Fibroblast of the aortic adventitia (primary cell): ENCODE data around the gene HAPLN1. TPM values are rescaled to one million over a fixed set of nuclear protein-coding genes. Genes with fewer than 3 reads are reported as not detected.

Experiments used
- DNase-seq: peaks from one replicate; pipeline ENCODE4 v3.0.0-alpha.2; 2010; ENCODE audit warnings: low read depth
- H3K4me3 ChIP-seq: 2 replicates; pipeline ENCODE4 v1.5.1; 2011; ENCODE audit warnings: low read depth, mild to moderate bottlenecking, control low read depth, low read length, moderate library complexity
- CTCF ChIP-seq: IDR thresholded peaks from 2 replicates; pipeline ENCODE4 v1.5.1; 2011; ENCODE audit warnings: mild to moderate bottlenecking, low read length, control low read depth, inconsistent platforms; ENCODE audit not compliant: insufficient read depth
- small RNA-seq: library from RNA; depleted of rRNA; stranded (forward); fragments of <200 nt; gene quantifications from one replicate; pipeline ENCODE3, GENCODE V24; 2012
- total RNA-seq: library from RNA; depleted of rRNA; stranded (reverse); fragments of >200 nt; gene quantifications from 2 replicates; pipeline ENCODE4 v1.2.3, GENCODE V29; 2012; ENCODE audit warnings: low replicate concordance

Gene HAPLN1
- total RNA-seq, 1 donor: 1.3 TPM

- H3K4me3 ChIP-seq: no peak overlapping the region
- DNase-seq: no peak
- no peak for TF ChIP-seq CTCF
These were observed 130.9 kb downstream of the HAPLN1 start for GRCh38 chr5:83589786-83590185.

Small RNA genes lying within 50 kb of the gene (small RNA-seq; reads per million reads assigned to genes)
- gene RN7SKP295 (not detected), gene RNU6-620P (not detected)

Other genes with a start within 250 kb of the HAPLN1 start
- 455 and 1,493 TPM in 2 replicates for gene VCAN, start 249.1 kb downstream of the HAPLN1 start, total RNA-seq